A673 (cell line): ENCODE measurements around the gene PXDN.

Experiments used
- CTCF ChIP-seq: fragments of 300-800, 200-600 bp; sonication (generic); conservative IDR thresholded peaks from 2 replicates; pipeline ENCODE4 v1.5.1; 2017; ENCODE audit warnings: low read depth, mild to moderate bottlenecking, antibody characterized with exemption, low read length, moderate library complexity, mixed read lengths
- EZH2 ChIP-seq: fragments of 200-600 bp; sonication (generic); IDR thresholded peaks from 2 replicates; pipeline ENCODE4 v1.6.1; 2017; ENCODE audit warnings: borderline replicate concordance, low read depth, mild to moderate bottlenecking, mixed read lengths, antibody characterized with exemption, low read length; ENCODE audit not compliant: poor library complexity, severe bottlenecking

DNA sequence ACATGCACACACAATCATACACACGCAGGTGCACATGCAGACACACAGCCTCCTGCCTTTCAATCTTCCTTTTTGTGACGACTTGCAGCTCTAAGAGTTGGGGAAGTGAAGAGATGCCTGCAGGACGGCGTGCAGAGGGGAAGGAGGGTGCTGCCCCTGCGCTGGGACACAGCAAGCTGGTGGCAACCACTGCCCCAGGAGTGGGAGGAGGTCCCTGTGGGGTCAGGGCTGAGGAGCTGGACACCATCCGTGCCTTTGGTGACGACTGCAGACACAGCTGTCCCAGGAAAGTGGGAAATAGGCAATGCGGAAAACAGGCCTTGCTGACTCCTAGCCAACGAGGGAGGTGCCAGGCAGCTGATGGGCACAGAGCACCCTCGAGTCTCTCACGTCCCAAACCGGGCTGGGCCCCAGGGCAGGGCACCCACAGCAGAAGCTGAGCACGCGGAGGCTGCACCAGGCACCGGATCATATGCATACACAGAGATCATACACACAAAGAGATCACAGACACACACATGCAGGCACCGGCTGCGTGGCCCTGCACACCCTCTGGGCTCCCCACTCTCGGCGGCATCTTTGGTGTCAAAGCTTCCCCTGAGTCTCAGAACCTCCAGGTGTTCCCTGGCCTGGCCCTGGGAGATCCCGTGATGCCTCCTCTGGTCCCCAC lies 146.1 kb downstream of the PXDN start:
- TF ChIP-seq CTCF (no peak), EZH2 (no peak)
